Dermis blood vessel endothelial cell (primary cell): ENCODE measurements around the gene GLUD2. TPM values are rescaled to one million over a fixed set of nuclear protein-coding genes. Genes with fewer than 3 reads are reported as not detected.
"Not testable (repeated sequence)": the region's sequence is repeated elsewhere in the genome, so short reads cannot be mapped to it uniquely, and the experiment has no call there.

Experiments used
- DNase-seq: peaks from one replicate; pipeline ENCODE4 v3.0.0; 2010
- total RNA-seq: library from RNA; depleted of rRNA; stranded (reverse); fragments of >200 nt; gene quantifications from 2 replicates; pipeline ENCODE4 v1.2.3, GENCODE V29; 2014

The GLUD2 gene
- 1.1 and 2.6 TPM in 2 replicates for total RNA-seq

- DNase-seq = peak; percentile 30
Measured at GRCh38 chrX:121047441-121048419, at the start of gene GLUD2. Gene GLUD2 (plus strand): TSS chrX:121047610. CDS start chrX:121047685, 75 bp downstream.

GRCh38 chrX:120999413-120999812, 48.0 kb upstream of the GLUD2 start:
- no peak for DNase-seq

- DNase-seq = peak; percentile 5
Measured at GRCh38 chrX:121000589-121000988, 46.8 kb upstream of the GLUD2 start.

GRCh38 chrX:121008920-121009319, 38.5 kb upstream of the GLUD2 start:
- DNase-seq = no peak

- DNase-seq = no peak
Measured at GRCh38 chrX:121009764-121010163, 37.6 kb upstream of the GLUD2 start.

- no peak for DNase-seq
Measured at GRCh38 chrX:121010218-121010617, 37.2 kb upstream of the GLUD2 start.

- DNase-seq = no peak
Measured at GRCh38 chrX:121011254-121011653, 36.2 kb upstream of the GLUD2 start.

- no peak for DNase-seq
Measured at GRCh38 chrX:121013897-121014455, 33.4 kb upstream of the GLUD2 start.

- DNase-seq = no peak
Measured at GRCh38 chrX:121014826-121015225, 32.6 kb upstream of the GLUD2 start.

GRCh38 chrX:121028419-121028818, 19.0 kb upstream of the GLUD2 start:
- DNase-seq = peak; percentile 0

GRCh38 chrX:121030083-121030482, 17.3 kb upstream of the GLUD2 start:
- no peak for DNase-seq

- no peak for DNase-seq
Measured at GRCh38 chrX:121032531-121032930, 14.9 kb upstream of the GLUD2 start.

- DNase-seq = no peak
Measured at GRCh38 chrX:121036137-121036536, 11.3 kb upstream of the GLUD2 start.

GRCh38 chrX:121036951-121037350, 10.5 kb upstream of the GLUD2 start:
- DNase-seq = no peak

GRCh38 chrX:121050781-121051180, 3.4 kb downstream of the GLUD2 start:
- no peak for DNase-seq

GRCh38 chrX:121052122-121052521, 4.7 kb downstream of the GLUD2 start:
- no peak for DNase-seq

GRCh38 chrX:121062289-121062688, 14.9 kb downstream of the GLUD2 start:
- DNase-seq = no peak

GRCh38 chrX:121064579-121064978, 17.2 kb downstream of the GLUD2 start:
- no peak for DNase-seq

GRCh38 chrX:121084247-121084646, 36.8 kb downstream of the GLUD2 start:
- not testable (repeated sequence) for DNase-seq

GRCh38 chrX:121084903-121085611, 37.6 kb downstream of the GLUD2 start:
- DNase-seq = no peak

- DNase-seq = no peak
Measured at GRCh38 chrX:121085612-121086010, 38.2 kb downstream of the GLUD2 start.

GRCh38 chrX:121093011-121093410, 45.6 kb downstream of the GLUD2 start:
- DNase-seq = no peak
